ENCODE results near the gene SHB. TPM values are rescaled to one million over a fixed set of nuclear protein-coding genes. Genes with fewer than 3 reads are reported as not detected.

SHB gene
- total RNA-seq, 1 donor from 2014 or later = 20.9 TPM

DNA sequence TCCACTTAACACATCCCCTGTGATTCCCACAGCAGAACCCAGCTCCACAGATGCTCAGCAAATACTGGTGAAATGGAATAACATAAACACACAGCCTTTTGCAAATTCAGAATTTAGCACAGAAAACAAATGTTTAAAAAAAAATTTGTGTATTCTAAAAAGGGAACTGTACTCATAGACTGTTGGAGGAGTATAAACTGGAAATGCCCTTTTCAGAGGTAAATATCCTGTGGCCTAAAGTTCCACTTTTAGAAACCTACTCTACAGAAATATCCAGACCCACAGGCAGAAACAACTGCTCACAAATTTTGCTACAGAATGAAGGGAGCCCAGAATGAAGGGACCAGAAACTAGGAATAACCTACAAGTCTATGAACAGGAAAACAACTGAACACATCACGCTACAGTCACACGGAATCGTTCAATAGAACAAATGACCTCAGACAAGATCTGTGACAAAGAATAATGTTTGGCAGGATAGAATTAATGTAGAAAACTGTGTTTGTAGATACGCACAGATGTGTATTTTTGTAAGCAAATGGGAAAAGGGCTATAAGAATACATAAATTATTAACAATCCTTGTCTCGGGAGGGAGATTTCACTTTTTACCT, 78.5 kb downstream of the SHB start:
- TF ChIP-seq POLR2A (IDR thresholded peaks at IDR 0.05) (no peak), POLR2AphosphoS5 (IDR thresholded peaks at IDR 0.05; ENCODE audit: insufficient read depth in 1 of 2, low read depth in 1 of 2) (no peak)
- TF ChIP-seq, protein P1, sequence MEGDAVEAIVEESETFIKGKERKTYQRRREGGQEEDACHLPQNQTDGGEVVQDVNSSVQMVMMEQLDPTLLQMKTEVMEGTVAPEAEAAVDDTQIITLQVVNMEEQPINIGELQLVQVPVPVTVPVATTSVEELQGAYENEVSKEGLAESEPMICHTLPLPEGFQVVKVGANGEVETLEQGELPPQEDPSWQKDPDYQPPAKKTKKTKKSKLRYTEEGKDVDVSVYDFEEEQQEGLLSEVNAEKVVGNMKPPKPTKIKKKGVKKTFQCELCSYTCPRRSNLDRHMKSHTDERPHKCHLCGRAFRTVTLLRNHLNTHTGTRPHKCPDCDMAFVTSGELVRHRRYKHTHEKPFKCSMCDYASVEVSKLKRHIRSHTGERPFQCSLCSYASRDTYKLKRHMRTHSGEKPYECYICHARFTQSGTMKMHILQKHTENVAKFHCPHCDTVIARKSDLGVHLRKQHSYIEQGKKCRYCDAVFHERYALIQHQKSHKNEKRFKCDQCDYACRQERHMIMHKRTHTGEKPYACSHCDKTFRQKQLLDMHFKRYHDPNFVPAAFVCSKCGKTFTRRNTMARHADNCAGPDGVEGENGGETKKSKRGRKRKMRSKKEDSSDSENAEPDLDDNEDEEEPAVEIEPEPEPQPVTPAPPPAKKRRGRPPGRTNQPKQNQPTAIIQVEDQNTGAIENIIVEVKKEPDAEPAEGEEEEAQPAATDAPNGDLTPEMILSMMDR (IDR thresholded peaks at IDR 0.05) = no peak

DNA sequence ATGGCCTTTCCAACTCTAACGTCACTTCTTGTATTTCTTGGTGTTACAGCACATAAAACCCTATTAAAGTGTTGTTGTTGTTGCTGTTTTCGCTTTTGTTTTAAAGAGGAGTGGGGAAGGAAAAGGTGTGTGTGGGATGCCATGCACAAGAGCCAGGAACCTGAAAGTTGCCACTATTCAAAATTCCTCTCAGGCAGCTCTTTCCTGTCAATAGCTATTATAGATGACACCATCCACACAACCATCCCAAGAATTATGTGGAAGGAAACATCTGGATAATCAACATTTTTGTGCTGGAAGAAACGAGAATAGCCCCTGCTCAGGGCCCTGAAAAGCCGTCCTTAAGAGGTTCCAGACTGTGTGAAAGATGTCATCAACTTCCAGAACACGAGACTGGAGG, 79.3 kb downstream of the SHB start:
- DNase-seq (ENCODE audit: extremely low spot score in 2 of 2) = no peak
- intact Hi-C loops (cut with DNase I) = no loop called here
- Histone ChIP-seq H3K9me3 (no peaks in the 10 kb centered on the region), H3K4me1 (peaks cover 22% of the 10 kb centered on the region), H3K27ac (no peak overlapping the region), H3K36me3 (no peaks in the 10 kb centered on the region), H3K27me3 (no peaks in the 10 kb centered on the region), H3K4me3 (no peak overlapping the region)
- TF ChIP-seq, protein P1 (IDR thresholded peaks at IDR 0.05) = no peak
- TF ChIP-seq POLR2AphosphoS5 (IDR thresholded peaks at IDR 0.05; ENCODE audit: insufficient read depth in 1 of 2, low read depth in 1 of 2) (no peak), POLR2A (IDR thresholded peaks at IDR 0.05) (no peak)

More for the DNA sequence above, 78.5 kb downstream of the SHB start:
- H3K27ac ChIP-seq = no peak overlapping the region
- no peaks in the 10 kb centered on the region for H3K9me3 ChIP-seq
- intact Hi-C loops (cut with DNase I) = no loop called here
- H3K27me3 ChIP-seq = no peaks in the 10 kb centered on the region
- H3K4me1 ChIP-seq = peaks cover 22% of the 10 kb centered on the region
- H3K4me3 ChIP-seq = no peak overlapping the region
- H3K36me3 ChIP-seq = no peaks in the 10 kb centered on the region
- no peak for DNase-seq (ENCODE audit: extremely low spot score in 2 of 2)

DNA sequence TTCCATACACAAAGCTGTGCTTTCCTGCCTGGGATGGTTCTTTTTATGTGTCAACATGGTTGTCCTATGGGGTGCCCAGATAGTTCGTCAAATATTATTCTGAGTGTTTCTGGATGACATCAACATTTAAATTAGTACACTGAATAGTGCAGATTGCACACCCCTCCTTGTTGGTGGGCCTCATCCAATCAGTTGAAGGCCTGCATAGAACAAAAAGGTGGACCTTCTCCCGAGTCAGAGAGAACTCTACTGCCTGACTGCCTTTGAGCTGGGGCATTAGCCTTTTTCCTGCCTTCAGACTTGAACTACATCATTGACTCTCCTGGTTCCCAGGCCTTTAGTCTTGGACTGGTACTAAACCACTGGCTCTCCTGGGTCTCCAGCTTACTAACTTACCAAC, 80.4 kb downstream of the SHB start:
- intact Hi-C loops (cut with DNase I) = no loop called here
- Histone ChIP-seq H3K27ac (no peak overlapping the region), H3K27me3 (no peaks in the 10 kb centered on the region), H3K9me3 (no peaks in the 10 kb centered on the region), H3K36me3 (no peaks in the 10 kb centered on the region), H3K4me1 (peaks cover 13% of the 10 kb centered on the region), H3K4me3 (no peak overlapping the region)
- TF ChIP-seq, protein P1 (IDR thresholded peaks at IDR 0.05) = no peak
- TF ChIP-seq POLR2AphosphoS5 (IDR thresholded peaks at IDR 0.05; ENCODE audit: insufficient read depth in 1 of 2, low read depth in 1 of 2) = no peak
- TF ChIP-seq POLR2A (IDR thresholded peaks at IDR 0.05) = no peak
- DNase-seq (ENCODE audit: extremely low spot score in 2 of 2) = no peak

DNA sequence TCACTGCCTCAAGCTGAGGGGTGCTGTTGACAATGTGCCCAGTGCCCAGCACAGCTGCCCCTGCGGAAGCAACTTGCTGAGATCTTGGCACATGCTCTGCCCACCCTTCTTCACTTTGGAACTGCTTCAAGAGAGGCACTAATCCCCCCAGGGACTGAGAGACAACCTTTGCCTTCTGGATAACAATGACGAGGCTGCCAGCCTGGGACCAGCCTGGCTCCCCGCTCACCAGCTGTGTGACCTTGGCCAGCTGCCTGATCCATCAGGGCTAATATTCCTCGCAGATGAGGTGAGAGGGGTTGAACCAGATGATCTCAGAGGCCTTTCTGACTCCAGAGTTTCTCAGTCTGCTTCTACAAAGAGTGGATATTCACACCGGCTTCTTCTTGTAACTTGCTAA, 81.0 kb downstream of the SHB start:
- intact Hi-C loops (cut with DNase I) = no loop called here

DNA sequence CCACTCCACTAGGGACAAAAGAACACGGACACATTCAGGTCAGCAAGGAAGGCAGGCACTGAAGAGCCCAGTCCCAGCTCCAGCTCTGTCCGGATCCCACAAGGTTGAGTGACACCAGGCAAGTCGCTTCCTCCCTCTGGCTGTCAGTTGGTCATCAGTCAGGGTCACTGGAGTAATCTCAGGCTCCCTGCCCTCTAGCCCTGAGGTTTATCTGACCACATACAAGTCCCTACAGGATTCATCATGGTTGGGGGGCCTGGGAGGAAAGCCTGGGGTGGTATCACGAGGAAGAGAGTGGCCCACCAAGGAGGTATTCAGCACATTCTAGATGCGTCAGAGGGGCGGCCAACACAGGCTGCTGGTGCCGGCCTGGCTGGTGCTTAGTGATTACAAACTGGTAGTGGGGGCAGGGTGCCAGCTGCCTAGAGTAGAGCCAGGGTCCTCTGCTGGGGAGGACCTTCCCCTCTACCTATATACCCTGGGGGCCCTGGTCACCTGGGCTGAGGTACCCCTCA, 81.5 kb downstream of the SHB start:
- Histone ChIP-seq H3K27me3 (no peaks in the 10 kb centered on the region), H3K36me3 (no peaks in the 10 kb centered on the region), H3K4me3 (no peak overlapping the region), H3K9me3 (no peaks in the 10 kb centered on the region), H3K4me1 (peaks cover 13% of the 10 kb centered on the region), H3K27ac (no peak overlapping the region)
- TF ChIP-seq, protein P1 (IDR thresholded peaks at IDR 0.05) = no peak
- TF ChIP-seq POLR2AphosphoS5 (IDR thresholded peaks at IDR 0.05; ENCODE audit: insufficient read depth in 1 of 2, low read depth in 1 of 2) = no peak
- TF ChIP-seq POLR2A (IDR thresholded peaks at IDR 0.05) = no peak
- intact Hi-C loops (cut with DNase I) = no loop called here
- no peak for DNase-seq (ENCODE audit: extremely low spot score in 2 of 2)

More for the DNA sequence above, 81.0 kb downstream of the SHB start:
- Histone ChIP-seq H3K27me3 (no peaks in the 10 kb centered on the region), H3K27ac (no peak overlapping the region), H3K4me3 (no peak overlapping the region), H3K36me3 (no peaks in the 10 kb centered on the region), H3K9me3 (no peaks in the 10 kb centered on the region), H3K4me1 (peaks cover 13% of the 10 kb centered on the region)
- TF ChIP-seq POLR2AphosphoS5 (IDR thresholded peaks at IDR 0.05; ENCODE audit: insufficient read depth in 1 of 2, low read depth in 1 of 2) (no peak), POLR2A (IDR thresholded peaks at IDR 0.05) (no peak)
- TF ChIP-seq, protein P1 (IDR thresholded peaks at IDR 0.05) = no peak
- no peak for DNase-seq (ENCODE audit: extremely low spot score in 2 of 2)
